ENCODE measurements around the gene ETNK1.

DNA sequence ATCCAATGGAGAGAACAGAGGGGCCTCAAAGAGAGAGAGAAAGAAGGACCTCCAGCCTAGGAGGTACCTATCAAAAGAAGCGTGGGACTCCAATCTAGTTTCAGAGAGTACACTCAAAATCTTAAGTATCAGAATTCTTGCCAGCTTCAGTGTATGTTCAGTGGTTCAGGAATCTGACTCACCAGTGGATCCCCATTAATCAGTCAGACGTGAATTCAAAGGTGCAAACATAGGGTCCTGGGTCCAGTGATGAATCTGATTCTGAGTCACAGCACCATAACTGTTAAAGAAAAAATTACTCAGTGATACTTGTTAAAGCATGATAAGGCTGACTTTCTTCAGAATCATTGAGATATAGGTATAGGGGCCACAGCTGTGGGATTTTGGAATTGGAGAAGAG is 33.2 kb downstream of the ETNK1 start:
- no peak for TF ChIP-seq CTCF (conservative IDR thresholded peaks at IDR 0.05; ENCODE audit: low read length)
- TF ChIP-seq EZH2phosphoT487 (IDR thresholded peaks at IDR 0.05; ENCODE audit: borderline replicate concordance, low read depth, low read length): no peak

All from OCI-LY7 (cell line).